Uterus (tissue), 4 donors: Measurements from ENCODE around the gene TP53I13. TPM values are rescaled to one million over a fixed set of nuclear protein-coding genes. Genes with fewer than 3 reads are reported as not detected.
A peak's percentile ranks its signal among the peaks of the same experiment; 100 is the strongest.

Experiments used
- DNase-seq, 2 donors: peaks; one replicate each; pipeline ENCODE4 v3.0.0-alpha.2; 2019 to 2020
- H3K27ac ChIP-seq, 2 donors: fragments of 200-600 bp; sonication (generic); 1 replicate in 1 of 2; 2 replicates in 1 of 2; pipeline ENCODE4 v1.5.1; 2016 to 2018
- H3K27me3 ChIP-seq, 2 donors: fragments of 200-600 bp; sonication (generic); one replicate each; pipeline ENCODE4 v1.5.1; 2018 to 2019; ENCODE audit warnings: control low read depth in 1 of 2
- H3K36me3 ChIP-seq, 2 donors: fragments of 200-600 bp; sonication (generic); one replicate each; pipeline ENCODE4 v1.5.1; 2019; ENCODE audit warnings: control low read depth in 1 of 2
- H3K4me1 ChIP-seq, 2 donors: fragments of 200-600 bp; sonication (generic); one replicate each; pipeline ENCODE4 v1.5.1; 2018 to 2019; ENCODE audit warnings: control low read depth in 1 of 2
- H3K4me3 ChIP-seq, 2 donors: fragments of 200-600 bp; sonication (generic); 1 replicate in 1 of 2; 2 replicates in 1 of 2; pipeline ENCODE4 v1.5.1; 2018 to 2019; ENCODE audit warnings: mild to moderate bottlenecking in 1 of 2
- H3K9me3 ChIP-seq, 2 donors: fragments of 200-600 bp; sonication (generic); one replicate each; pipeline ENCODE4 v1.5.1; 2019; ENCODE audit warnings: control low read depth in 1 of 2
- CTCF ChIP-seq, 4 experiments: fragments of 200-600 bp in 2 of 4; fragments of 450-650 bp in 2 of 4; sonication (generic) in 2 of 4; IDR thresholded peaks; one replicate each; pipeline ENCODE4 v1.5.1; 2016 to 2019; ENCODE audit warnings: antibody characterized with exemption in 4 of 4, mild to moderate bottlenecking in 2 of 4, moderate library complexity in 1 of 4
- POLR2A ChIP-seq, 2 donors: fragments of 450-650 bp; IDR thresholded peaks; one replicate each; pipeline ENCODE4 v1.6.1; 2016; ENCODE audit warnings: antibody characterized with exemption in 2 of 2, mild to moderate bottlenecking in 1 of 2, moderate library complexity in 1 of 2
- intact Hi-C: fragments of 100-400 bp; cut with DNase I; formaldehyde crosslinking; loops from one replicate; pipeline ENCODE4 v1.15.1; 2023; ENCODE audit warnings: low total_unique reads
- total RNA-seq, 4 donors: library from RNA; depleted of rRNA in 3 of 4; stranded (reverse); fragments of >200 nt in 3 of 4; gene quantifications; one replicate each; pipeline versions ENCODE4 v1.1.0 to v1.2.4, GENCODE V29; 2014 to 2023
- donor health status: DM: yes; HTN: yes; CAD: no.

TP53I13 gene
- total RNA-seq, 4 donors from 2014 or later: 35.6 to 50.3 (median 45.1) TPM

- Histone ChIP-seq H3K27ac (peak overlapping the region; percentile 30 to 53), H3K27me3 (no peaks in the 10 kb centered on the region), H3K9me3 (no peaks in the 10 kb centered on the region), H3K36me3 (no peaks in the 10 kb centered on the region), H3K4me3 (peak overlapping the region; percentile 0 to 23), H3K4me1 (peaks cover 4 to 18% of the 10 kb centered on the region in 2 donors)
- peak in 1 of 2 donors; percentile 31 for DNase-seq
- intact Hi-C loops: no loop called here
- TF ChIP-seq POLR2A (IDR thresholded peaks at IDR 0.05) (no peak), CTCF (IDR thresholded peaks at IDR 0.05) (no peak)
These were observed 3.6 kb downstream of the TP53I13 start for GRCh38 chr17:29571883-29572681.

GRCh38 chr17:29572691-29573557, 4.4 kb downstream of the TP53I13 start:
- H3K36me3 ChIP-seq: no peaks in the 10 kb centered on the region
- H3K27me3 ChIP-seq: no peaks in the 10 kb centered on the region
- peak; percentile 43 to 69 for DNase-seq
- H3K27ac ChIP-seq: peak overlapping the region; percentile 30 to 53
- no peak for TF ChIP-seq POLR2A (IDR thresholded peaks at IDR 0.05)
- peak; percentile 56 to 91 (median 82) for TF ChIP-seq CTCF (IDR thresholded peaks at IDR 0.05)
- H3K4me3 ChIP-seq: peak overlapping the region; percentile 0 to 23
- no peaks in the 10 kb centered on the region for H3K9me3 ChIP-seq
- peaks cover 7 to 26% of the 10 kb centered on the region in 2 donors for H3K4me1 ChIP-seq
- intact Hi-C loops: no loop called here

- Histone ChIP-seq H3K9me3 (no peaks in the 10 kb centered on the region), H3K27ac (peak overlapping the region in 1 of 2 donors; percentile 53), H3K27me3 (no peaks in the 10 kb centered on the region), H3K36me3 (no peaks in the 10 kb centered on the region), H3K4me3 (no peak overlapping the region), H3K4me1 (peaks cover 7 to 28% of the 10 kb centered on the region in 2 donors)
- intact Hi-C loops: no loop called here
- TF ChIP-seq POLR2A (IDR thresholded peaks at IDR 0.05): no peak
- TF ChIP-seq CTCF (IDR thresholded peaks at IDR 0.05): no peak
- no peak for DNase-seq
These were observed 5.0 kb downstream of the TP53I13 start for GRCh38 chr17:29573558-29573869.

GRCh38 chr17:29573871-29574731, 5.6 kb downstream of the TP53I13 start:
- Histone ChIP-seq H3K4me3 (no peak overlapping the region), H3K9me3 (no peaks in the 10 kb centered on the region), H3K4me1 (peaks cover 7 to 28% of the 10 kb centered on the region in 2 donors), H3K27ac (no peak overlapping the region), H3K36me3 (no peaks in the 10 kb centered on the region), H3K27me3 (no peaks in the 10 kb centered on the region)
- intact Hi-C loops: no loop called here
- peak in 1 of 2 donors; percentile 24 for DNase-seq
- no peak for TF ChIP-seq CTCF (IDR thresholded peaks at IDR 0.05)
